ENCODE results near the gene VPS11. TPM values are rescaled to one million over a fixed set of nuclear protein-coding genes. Genes with fewer than 3 reads are reported as not detected.

VPS11 gene
- polyA plus RNA-seq, 1 donor from 2014 or later = 24.8 TPM

DNA sequence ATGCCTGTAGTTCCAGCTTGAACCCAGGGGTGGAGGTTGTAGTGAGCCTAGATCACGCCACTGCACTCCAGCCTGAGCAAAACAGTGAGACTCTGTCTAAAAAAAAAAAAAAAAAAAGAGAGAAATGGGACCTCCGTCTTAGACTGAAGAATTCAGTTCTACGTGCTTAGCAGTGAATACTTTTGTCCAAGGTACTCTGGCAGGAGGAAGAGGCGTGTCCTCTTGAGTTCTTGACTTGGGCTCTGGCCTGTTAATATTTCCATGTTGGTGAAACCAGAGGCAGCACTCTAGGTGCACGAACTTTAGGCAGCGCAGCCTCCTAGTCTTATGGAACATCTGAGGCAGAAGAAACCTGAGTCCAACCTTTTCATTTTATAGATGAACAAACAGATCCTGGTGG, 19.5 kb downstream of the VPS11 start:
- Histone ChIP-seq H3F3A (ENCODE audit: insufficient read depth, low read length, poor library complexity, severe bottlenecking) (peaks cover 4% of the 10 kb centered on the region), H4K20me1 (ENCODE audit: insufficient read depth) (no peaks in the 10 kb centered on the region), H3K36me3 (ENCODE audit: insufficient read depth, low read length) (no peaks in the 10 kb centered on the region), H3K27ac (ENCODE audit: low read length) (no peak overlapping the region), H3K4me3 (ENCODE audit: low read length) (no peak overlapping the region), H3K79me2 (replicated peaks; ENCODE audit: insufficient read depth, low read length) (peaks cover 6% of the 10 kb centered on the region), H3K9ac (ENCODE audit: low read length) (no peak overlapping the region), H2AFZ (ENCODE audit: low read depth, low read length) (no peak overlapping the region), H3K9me3 (ENCODE audit: low read length) (no peaks in the 10 kb centered on the region), H3K4me2 (ENCODE audit: low read length) (no peak overlapping the region), H3K27me3 (ENCODE audit: insufficient read depth, low read depth, low read length) (no peaks in the 10 kb centered on the region), H3K9me2 (ENCODE audit: insufficient read depth, low read length) (no peaks in the 10 kb centered on the region)
- no peak for TF ChIP-seq RAD21 (conservative IDR thresholded peaks at IDR 0.05)
- no peak for TF ChIP-seq POLR2AphosphoS5 (IDR thresholded peaks at IDR 0.05)
- TF ChIP-seq, protein P1, sequence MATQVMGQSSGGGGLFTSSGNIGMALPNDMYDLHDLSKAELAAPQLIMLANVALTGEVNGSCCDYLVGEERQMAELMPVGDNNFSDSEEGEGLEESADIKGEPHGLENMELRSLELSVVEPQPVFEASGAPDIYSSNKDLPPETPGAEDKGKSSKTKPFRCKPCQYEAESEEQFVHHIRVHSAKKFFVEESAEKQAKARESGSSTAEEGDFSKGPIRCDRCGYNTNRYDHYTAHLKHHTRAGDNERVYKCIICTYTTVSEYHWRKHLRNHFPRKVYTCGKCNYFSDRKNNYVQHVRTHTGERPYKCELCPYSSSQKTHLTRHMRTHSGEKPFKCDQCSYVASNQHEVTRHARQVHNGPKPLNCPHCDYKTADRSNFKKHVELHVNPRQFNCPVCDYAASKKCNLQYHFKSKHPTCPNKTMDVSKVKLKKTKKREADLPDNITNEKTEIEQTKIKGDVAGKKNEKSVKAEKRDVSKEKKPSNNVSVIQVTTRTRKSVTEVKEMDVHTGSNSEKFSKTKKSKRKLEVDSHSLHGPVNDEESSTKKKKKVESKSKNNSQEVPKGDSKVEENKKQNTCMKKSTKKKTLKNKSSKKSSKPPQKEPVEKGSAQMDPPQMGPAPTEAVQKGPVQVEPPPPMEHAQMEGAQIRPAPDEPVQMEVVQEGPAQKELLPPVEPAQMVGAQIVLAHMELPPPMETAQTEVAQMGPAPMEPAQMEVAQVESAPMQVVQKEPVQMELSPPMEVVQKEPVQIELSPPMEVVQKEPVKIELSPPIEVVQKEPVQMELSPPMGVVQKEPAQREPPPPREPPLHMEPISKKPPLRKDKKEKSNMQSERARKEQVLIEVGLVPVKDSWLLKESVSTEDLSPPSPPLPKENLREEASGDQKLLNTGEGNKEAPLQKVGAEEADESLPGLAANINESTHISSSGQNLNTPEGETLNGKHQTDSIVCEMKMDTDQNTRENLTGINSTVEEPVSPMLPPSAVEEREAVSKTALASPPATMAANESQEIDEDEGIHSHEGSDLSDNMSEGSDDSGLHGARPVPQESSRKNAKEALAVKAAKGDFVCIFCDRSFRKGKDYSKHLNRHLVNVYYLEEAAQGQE (IDR thresholded peaks at IDR 0.05; ENCODE audit: borderline replicate concordance) = no peak
- no peak for TF ChIP-seq EP300 (conservative IDR thresholded peaks at IDR 0.05; ENCODE audit: poor library complexity, severe bottlenecking)
- TF ChIP-seq TAF1 (IDR thresholded peaks at IDR 0.05; ENCODE audit: low read depth) = no peak
- no peak for TF ChIP-seq MXI1 (conservative IDR thresholded peaks at IDR 0.05; ENCODE audit: poor library complexity, severe bottlenecking)
- TF ChIP-seq SMC3 (conservative IDR thresholded peaks at IDR 0.05; ENCODE audit: poor library complexity) = no peak
- TF ChIP-seq CTCF (IDR thresholded peaks at IDR 0.05; ENCODE audit: poor library complexity, severe bottlenecking) = no peak
- TF ChIP-seq EZH2 (IDR thresholded peaks at IDR 0.05; ENCODE audit: borderline replicate concordance, insufficient read depth, low read length, poor library complexity, severe bottlenecking) = no peak

- Histone ChIP-seq H3K9me3 (ENCODE audit: low read length) (no peaks in the 10 kb centered on the region), H3K79me2 (replicated peaks; ENCODE audit: insufficient read depth, low read length) (peaks cover 13% of the 10 kb centered on the region), H3K27ac (ENCODE audit: low read length) (no peak overlapping the region), H4K20me1 (ENCODE audit: insufficient read depth) (no peaks in the 10 kb centered on the region), H3K27me3 (ENCODE audit: insufficient read depth, low read depth, low read length) (no peaks in the 10 kb centered on the region), H3K9ac (ENCODE audit: low read length) (no peak overlapping the region), H3K4me3 (ENCODE audit: low read length) (no peak overlapping the region), H3K9me2 (ENCODE audit: insufficient read depth, low read length) (no peaks in the 10 kb centered on the region), H3K36me3 (ENCODE audit: insufficient read depth, low read length) (no peaks in the 10 kb centered on the region), H2AFZ (ENCODE audit: low read depth, low read length) (no peak overlapping the region), H3K4me2 (ENCODE audit: low read length) (no peak overlapping the region), H3F3A (ENCODE audit: insufficient read depth, low read length, poor library complexity, severe bottlenecking) (peaks cover 4% of the 10 kb centered on the region)
- TF ChIP-seq POLR2AphosphoS5 (IDR thresholded peaks at IDR 0.05) = no peak
- no peak for TF ChIP-seq CTCF (IDR thresholded peaks at IDR 0.05; ENCODE audit: poor library complexity, severe bottlenecking)
- TF ChIP-seq EP300 (conservative IDR thresholded peaks at IDR 0.05; ENCODE audit: poor library complexity, severe bottlenecking) = no peak
- TF ChIP-seq, protein P1 (IDR thresholded peaks at IDR 0.05; ENCODE audit: borderline replicate concordance) = no peak
- no peak for TF ChIP-seq RAD21 (conservative IDR thresholded peaks at IDR 0.05)
- TF ChIP-seq SMC3 (conservative IDR thresholded peaks at IDR 0.05; ENCODE audit: poor library complexity) = no peak
- no peak for TF ChIP-seq MXI1 (conservative IDR thresholded peaks at IDR 0.05; ENCODE audit: poor library complexity, severe bottlenecking)
- TF ChIP-seq TAF1 (IDR thresholded peaks at IDR 0.05; ENCODE audit: low read depth) = no peak
- no peak for TF ChIP-seq EZH2 (IDR thresholded peaks at IDR 0.05; ENCODE audit: borderline replicate concordance, insufficient read depth, low read length, poor library complexity, severe bottlenecking)
These were observed 20.2 kb downstream of the VPS11 start for GRCh38 chr11:119087747-119088241.

All from neural cell (in vitro differentiated cells).